Loucy (cell line): ENCODE data around the gene CTBP2.

Experiments
- EZH2phosphoT487 ChIP-seq: fragments of 200-600 bp; IDR thresholded peaks from 2 replicates; pipeline ENCODE4 v1.6.1; 2018; ENCODE audit warnings: antibody characterized with exemption, mild to moderate bottlenecking, moderate library complexity, borderline replicate concordance
- TF ChIP-seq, protein P1 (sequence below): fragments of 200-600 bp; sonication (generic); conservative IDR thresholded peaks from 2 replicates; pipeline ENCODE4 v1.5.1; 2014; ENCODE audit warnings: mild to moderate bottlenecking, antibody characterized with exemption, low read length

DNA sequence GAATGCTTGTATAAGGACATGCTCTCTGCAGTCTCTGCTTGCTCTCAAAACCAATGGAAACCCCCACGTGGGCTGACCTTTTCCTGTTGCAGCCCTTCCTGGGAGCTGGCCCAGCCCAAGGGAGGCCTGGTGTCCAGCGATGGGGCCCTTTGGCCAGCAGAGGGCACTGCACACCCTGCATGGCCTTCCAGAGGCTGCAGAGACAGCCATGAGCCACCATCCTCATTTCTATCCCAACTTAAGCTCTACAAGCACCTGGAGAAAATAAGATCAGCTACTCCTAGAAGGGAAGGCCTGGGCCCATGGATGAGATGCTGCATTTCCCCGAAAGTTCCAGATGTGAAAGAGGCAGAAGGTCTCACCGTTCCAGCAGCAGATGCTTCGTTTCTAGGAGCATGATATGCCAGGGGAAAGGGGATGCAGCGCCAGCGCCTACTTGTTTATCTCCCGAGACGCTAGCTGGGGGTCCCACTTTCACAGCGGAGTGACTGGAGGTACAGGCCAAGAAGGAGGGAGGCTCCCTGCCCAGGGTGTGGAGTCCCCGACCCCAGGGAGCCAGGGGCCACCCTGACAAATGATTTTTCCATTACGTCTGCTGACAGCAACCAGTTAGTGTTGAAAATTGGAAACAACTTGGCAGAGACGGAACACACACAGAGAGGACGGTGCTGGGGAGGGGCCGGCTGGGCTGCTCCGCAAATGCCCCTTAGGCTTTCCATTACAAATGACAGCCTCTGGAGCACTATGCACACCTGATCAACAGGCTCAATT lies 112.1 kb downstream of the CTBP2 start:
- TF ChIP-seq, protein P1, sequence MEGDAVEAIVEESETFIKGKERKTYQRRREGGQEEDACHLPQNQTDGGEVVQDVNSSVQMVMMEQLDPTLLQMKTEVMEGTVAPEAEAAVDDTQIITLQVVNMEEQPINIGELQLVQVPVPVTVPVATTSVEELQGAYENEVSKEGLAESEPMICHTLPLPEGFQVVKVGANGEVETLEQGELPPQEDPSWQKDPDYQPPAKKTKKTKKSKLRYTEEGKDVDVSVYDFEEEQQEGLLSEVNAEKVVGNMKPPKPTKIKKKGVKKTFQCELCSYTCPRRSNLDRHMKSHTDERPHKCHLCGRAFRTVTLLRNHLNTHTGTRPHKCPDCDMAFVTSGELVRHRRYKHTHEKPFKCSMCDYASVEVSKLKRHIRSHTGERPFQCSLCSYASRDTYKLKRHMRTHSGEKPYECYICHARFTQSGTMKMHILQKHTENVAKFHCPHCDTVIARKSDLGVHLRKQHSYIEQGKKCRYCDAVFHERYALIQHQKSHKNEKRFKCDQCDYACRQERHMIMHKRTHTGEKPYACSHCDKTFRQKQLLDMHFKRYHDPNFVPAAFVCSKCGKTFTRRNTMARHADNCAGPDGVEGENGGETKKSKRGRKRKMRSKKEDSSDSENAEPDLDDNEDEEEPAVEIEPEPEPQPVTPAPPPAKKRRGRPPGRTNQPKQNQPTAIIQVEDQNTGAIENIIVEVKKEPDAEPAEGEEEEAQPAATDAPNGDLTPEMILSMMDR: peak; percentile 92
- TF ChIP-seq EZH2phosphoT487: no peak
